K562 (cell line): Measurements from ENCODE around the gene IL7R. TPM values are rescaled to one million over a fixed set of nuclear protein-coding genes. Genes with fewer than 3 reads are reported as not detected.

Experiments used
- ATAC-seq: fragments of 200-7000 bp; cut with Tn5 transposase; 3 replicates; pipeline ENCODE4 v1.9.1; 2020; ENCODE audit warnings: moderate library complexity
- BruUV-seq: library from RNA; stranded (reverse); fragments of 400-500 nt; replicated peaks from 2 replicates; lab custom pipeline; 2021; lab: Mats Ljungman, UMichigan
- CTCF ChIA-PET: fragments of 300-600 bp; formaldehyde crosslinking; extraction: SDS; loops from one replicate; lab custom pipeline; 2021; ENCODE audit warnings: low intra/inter-chr PET ratio; lab: Yijun Ruan, JAX
- POLR2A ChIA-PET: fragments of 300-600, 350-650 bp; sonication (Branson Sonifier 250); formaldehyde crosslinking; extraction: SDS; loops from one replicate; lab custom pipeline; 2021; ENCODE audit warnings: antibody characterized with exemption, inconsistent platforms; lab: Yijun Ruan, JAX
- DNase-seq, 4 experiments: peaks; one replicate each; pipeline versions ENCODE4 v3.0.0 to v3.0.0-alpha.2; 2011 to 2018; ENCODE audit warnings: low spot score in 3 of 4, mixed read lengths in 3 of 4; ENCODE audit errors: extremely low read depth in 1 of 4
- FAIRE-seq: peaks from 2 replicates; lab custom pipeline; 2011; peaks lifted over from hg19 to GRCh38; lab: Jason Lieb, UNC
- H2AFZ ChIP-seq: 2 replicates; pipeline ENCODE4 v1.6.0; 2011; ENCODE audit warnings: low read depth, low read length, control low read depth, inconsistent platforms
- H3K27ac ChIP-seq: fragments of 200-600 bp; 3 replicates; pipeline ENCODE4 v1.8.0; 2011; ENCODE audit warnings: low read depth, mild to moderate bottlenecking, control low read depth, inconsistent platforms, low read length, moderate library complexity, mixed read lengths; ENCODE audit errors: extremely low read depth
- H3K27me3 ChIP-seq, 2 experiments: fragments of 300-600 bp in 1 of 2; 2 replicates in 1 of 2; 3 replicates in 1 of 2; pipeline versions ENCODE4 v1.6.0 to v1.8.0; 2011; ENCODE audit warnings: inconsistent platforms in 2 of 2, low read length in 2 of 2, mild to moderate bottlenecking in 1 of 2, mixed read lengths in 1 of 2, moderate library complexity in 1 of 2; ENCODE audit not compliant: control insufficient read depth in 2 of 2, insufficient read depth in 2 of 2
- H3K36me3 ChIP-seq: fragments of 300-600 bp; 3 replicates; pipeline ENCODE4 v1.8.0; 2011; ENCODE audit warnings: mild to moderate bottlenecking, low read length, inconsistent platforms; ENCODE audit not compliant: control insufficient read depth, insufficient read depth
- H3K4me1 ChIP-seq, 2 experiments: fragments of 200-600 bp in 1 of 2; replicated peaks in 1 of 2; 2 replicates in 1 of 2; 3 replicates in 1 of 2; pipeline versions ENCODE4 v1.5.1 to v1.8.0; 2011; ENCODE audit warnings: inconsistent platforms in 2 of 2, low read length in 2 of 2, mild to moderate bottlenecking in 1 of 2, mixed read lengths in 1 of 2, moderate library complexity in 1 of 2; ENCODE audit not compliant: control insufficient read depth in 2 of 2, insufficient read depth in 2 of 2
- H3K4me2 ChIP-seq: 2 replicates; pipeline ENCODE4 v1.6.1; 2011; ENCODE audit warnings: low read length, control low read depth, inconsistent platforms, mixed read lengths; ENCODE audit not compliant: insufficient read depth
- H3K4me3 ChIP-seq: fragments of 200-600 bp; sonication (generic), shearing (Covaris generic); 2 replicates; pipeline ENCODE4 v1.5.1; 2016; ENCODE audit warnings: control low read depth, inconsistent platforms
- H3K79me2 ChIP-seq: fragments of 200-600 bp; 3 replicates; pipeline ENCODE4 v1.8.0; 2011; ENCODE audit warnings: low read length, inconsistent platforms; ENCODE audit not compliant: control insufficient read depth, insufficient read depth
- H3K9ac ChIP-seq, 2 experiments: 2 replicates each; pipeline versions ENCODE4 v1.6.0 to v1.6.1; 2011; ENCODE audit warnings: low read depth in 2 of 2, low read length in 2 of 2, control low read depth in 1 of 2, inconsistent platforms in 1 of 2, mild to moderate bottlenecking in 1 of 2, mixed read lengths in 1 of 2; ENCODE audit not compliant: insufficient read depth in 1 of 2
- H3K9me1 ChIP-seq: one replicate; pipeline ENCODE4 v1.6.0; 2011; ENCODE audit warnings: inconsistent platforms, mild to moderate bottlenecking, low read length, moderate library complexity; ENCODE audit not compliant: control insufficient read depth, insufficient read depth
- H3K9me3 ChIP-seq: replicated peaks from 2 replicates; pipeline ENCODE4 v1.5.1; 2011; ENCODE audit warnings: low read depth, low read length, inconsistent platforms; ENCODE audit not compliant: control insufficient read depth, insufficient read depth
- H4K20me1 ChIP-seq: replicated peaks from 2 replicates; pipeline ENCODE4 v1.6.1; 2011; ENCODE audit warnings: low read length, inconsistent platforms, mixed read lengths; ENCODE audit not compliant: control insufficient read depth, insufficient read depth
- SRSF3 ChIP-seq: fragments of 200-400 bp; formaldehyde crosslinking; IDR thresholded peaks from 2 replicates; pipeline ENCODE4 v1.6.1; 2016; ENCODE audit warnings: mild to moderate bottlenecking, low read length, moderate library complexity; ENCODE audit not compliant: insufficient read depth
- TAF15 ChIP-seq: fragments of 200-400 bp; formaldehyde crosslinking; IDR thresholded peaks from 2 replicates; pipeline ENCODE4 v1.6.1; 2017; ENCODE audit warnings: mild to moderate bottlenecking, low read depth, low read length, moderate library complexity
- ZKSCAN3 ChIP-seq: fragments of 250-450 bp; sonication (Bioruptor Pico); IDR thresholded peaks from 2 replicates; pipeline ENCODE4 v1.4.0; 2020
- ZNF431 ChIP-seq: sonication (generic); formaldehyde crosslinking; IDR thresholded peaks from 2 replicates; pipeline ENCODE4 v1.8.0; 2022; ENCODE audit warnings: mild to moderate bottlenecking, missing genetic modification reagents
- WGBS: fragments of 100-300 bp; shearing (Covaris generic); methylation state at CpG from one replicate; pipeline ENCODE4 v1.1.6; 2016; ENCODE audit warnings: low coverage, mixed read lengths; ENCODE audit not compliant: insufficient coverage; ENCODE audit errors: missing lambda C conversion rate; 5-methylcytosine and 5-hydroxymethylcytosine counted together
- in situ Hi-C: fragments of 300-500 bp; cut with MboI; formaldehyde crosslinking; loops from 4 replicates; pipeline ENCODE4 v1.15.0; 2018; ENCODE audit warnings: inconsistent platforms, mixed read lengths
- intact Hi-C: fragments of 100-400 bp; cut with micrococcal nuclease; formaldehyde crosslinking; loops from 2 replicates; pipeline ENCODE4 v1.14.2; 2022
- polyA plus RNA-seq, 8 experiments: library from polyadenylated mRNA; depleted of rRNA in 4 of 8; stranded (reverse) in 5 of 8; unstranded in 3 of 8; fragments of >200 nt; fragmentation: Nextera tagmentation in 2 of 8; fragmentation: Illumina TruSeq in 1 of 8; extraction: Ambion mirVana in 2 of 8; extraction: Trizol in 1 of 8; gene quantifications; 2 replicates each; pipeline versions ENCODE4 v1.2.1 to v1.2.3, GENCODE V29; 2011 to 2014; ENCODE audit warnings: inconsistent platforms in 1 of 8, missing spikeins in 1 of 8
- total RNA-seq, 7 experiments: library from RNA; depleted of rRNA in 6 of 7; stranded (reverse); fragments of >200 nt in 6 of 7; fragmentation: Illumina TruSeq in 2 of 7; extraction: Trizol in 2 of 7; gene quantifications; 2 replicates each; pipeline versions ENCODE4 v1.2.1 to v1.2.3, GENCODE V29; 2011 to 2021; ENCODE audit warnings: low replicate concordance in 1 of 7
- TF ChIP-seq, protein P1 (sequence below): fragments of 450-650 bp; IDR thresholded peaks from 2 replicates; pipeline ENCODE4 v1.7.1; 2018; ENCODE audit warnings: mild to moderate bottlenecking, low read depth; ENCODE audit not compliant: partially characterized antibody
- TF ChIP-seq, protein P2 (sequence below): fragments of 200-800 bp; sonication (Bioruptor generic); IDR thresholded peaks from 2 replicates; pipeline ENCODE4 v1.6.1; 2017; ENCODE audit warnings: missing genetic modification characterization, missing compliant biosample characterization

IL7R gene
- total and polyA plus RNA-seq, 9 of the 15 experiments (the other 6 are each of a cell fraction or from before 2014, with no cell fraction given), result 0.04 to 0.98 (median 0.09) TPM; not detected in 3

DNA sequence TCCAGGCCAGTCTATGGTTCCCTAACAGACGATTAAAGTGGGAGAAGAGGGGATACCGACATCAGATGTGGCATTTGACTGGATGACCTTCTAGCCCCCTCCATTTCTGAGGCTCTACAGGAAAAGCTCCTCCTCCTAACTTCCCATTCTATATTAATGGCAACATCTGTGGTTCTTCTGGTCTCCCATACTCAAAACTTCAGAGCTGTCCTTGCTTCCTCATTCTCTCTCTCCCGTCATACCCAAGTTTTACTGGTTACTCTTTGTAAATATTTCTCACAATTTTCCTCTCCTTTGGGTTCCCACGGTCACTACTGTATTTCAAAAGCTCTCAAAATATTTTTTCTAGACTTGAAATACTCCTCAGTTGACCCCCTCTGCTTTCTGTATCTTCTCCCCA, 36.0 kb upstream of the IL7R start (continued):
- TF ChIP-seq, protein P1, sequence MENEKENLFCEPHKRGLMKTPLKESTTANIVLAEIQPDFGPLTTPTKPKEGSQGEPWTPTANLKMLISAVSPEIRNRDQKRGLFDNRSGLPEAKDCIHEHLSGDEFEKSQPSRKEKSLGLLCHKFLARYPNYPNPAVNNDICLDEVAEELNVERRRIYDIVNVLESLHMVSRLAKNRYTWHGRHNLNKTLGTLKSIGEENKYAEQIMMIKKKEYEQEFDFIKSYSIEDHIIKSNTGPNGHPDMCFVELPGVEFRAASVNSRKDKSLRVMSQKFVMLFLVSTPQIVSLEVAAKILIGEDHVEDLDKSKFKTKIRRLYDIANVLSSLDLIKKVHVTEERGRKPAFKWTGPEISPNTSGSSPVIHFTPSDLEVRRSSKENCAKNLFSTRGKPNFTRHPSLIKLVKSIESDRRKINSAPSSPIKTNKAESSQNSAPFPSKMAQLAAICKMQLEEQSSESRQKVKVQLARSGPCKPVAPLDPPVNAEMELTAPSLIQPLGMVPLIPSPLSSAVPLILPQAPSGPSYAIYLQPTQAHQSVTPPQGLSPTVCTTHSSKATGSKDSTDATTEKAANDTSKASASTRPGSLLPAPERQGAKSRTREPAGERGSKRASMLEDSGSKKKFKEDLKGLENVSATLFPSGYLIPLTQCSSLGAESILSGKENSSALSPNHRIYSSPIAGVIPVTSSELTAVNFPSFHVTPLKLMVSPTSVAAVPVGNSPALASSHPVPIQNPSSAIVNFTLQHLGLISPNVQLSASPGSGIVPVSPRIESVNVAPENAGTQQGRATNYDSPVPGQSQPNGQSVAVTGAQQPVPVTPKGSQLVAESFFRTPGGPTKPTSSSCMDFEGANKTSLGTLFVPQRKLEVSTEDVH, result no peak
- no peak for TF ChIP-seq TAF15

- Histone ChIP-seq H3K9me3 (no peaks in the 10 kb centered on the region), H3K79me2 (no peaks in the 10 kb centered on the region), H2AFZ (no peak overlapping the region), H3K4me2 (no peak overlapping the region), H3K4me3 (no peak overlapping the region), H3K27ac (no peak overlapping the region), H4K20me1 (no peaks in the 10 kb centered on the region), H3K9ac (no peak overlapping the region), H3K27me3 (no peaks in the 10 kb centered on the region)
- in situ Hi-C loops, result no loop called here
- FAIRE-seq, result no peak
- no peak for ATAC-seq
- no peak for DNase-seq
- 3% methylated on average over 2 of the region's 2 CpGs for WGBS
- no TSS peak for BruUV-seq
- POLR2A ChIA-PET, result no interaction called here
- TF ChIP-seq, protein P2, sequence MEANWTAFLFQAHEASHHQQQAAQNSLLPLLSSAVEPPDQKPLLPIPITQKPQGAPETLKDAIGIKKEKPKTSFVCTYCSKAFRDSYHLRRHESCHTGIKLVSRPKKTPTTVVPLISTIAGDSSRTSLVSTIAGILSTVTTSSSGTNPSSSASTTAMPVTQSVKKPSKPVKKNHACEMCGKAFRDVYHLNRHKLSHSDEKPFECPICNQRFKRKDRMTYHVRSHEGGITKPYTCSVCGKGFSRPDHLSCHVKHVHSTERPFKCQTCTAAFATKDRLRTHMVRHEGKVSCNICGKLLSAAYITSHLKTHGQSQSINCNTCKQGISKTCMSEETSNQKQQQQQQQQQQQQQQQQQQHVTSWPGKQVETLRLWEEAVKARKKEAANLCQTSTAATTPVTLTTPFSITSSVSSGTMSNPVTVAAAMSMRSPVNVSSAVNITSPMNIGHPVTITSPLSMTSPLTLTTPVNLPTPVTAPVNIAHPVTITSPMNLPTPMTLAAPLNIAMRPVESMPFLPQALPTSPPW (CRISPR knock-in tag), result no peak
- TF ChIP-seq ZNF431 (CRISPR knock-in tag) (no peak), SRSF3 (no peak), ZKSCAN3 (CRISPR knock-in tag) (no peak)
- TF ChIP-seq, all 486 proteins: peak for 0
- intact Hi-C loops, result no loop called here
- no peaks in the 10 kb centered on the region for H3K4me1 ChIP-seq
- CTCF ChIA-PET, result no interaction called here
- no peaks in the 10 kb centered on the region for H3K9me1 ChIP-seq
- no peaks in the 10 kb centered on the region for H3K36me3 ChIP-seq
Measured at GRCh38 chr5:35821513-35821912, 35.2 kb upstream of the IL7R start.
